Measurements from ENCODE around the gene DIDO1. TPM values are rescaled to one million over a fixed set of nuclear protein-coding genes. Genes with fewer than 3 reads are reported as not detected.

DIDO1 gene
- total RNA-seq, 4 donors from 2014 or later = 38.2 to 68.8 (median 46.6) TPM

DNA sequence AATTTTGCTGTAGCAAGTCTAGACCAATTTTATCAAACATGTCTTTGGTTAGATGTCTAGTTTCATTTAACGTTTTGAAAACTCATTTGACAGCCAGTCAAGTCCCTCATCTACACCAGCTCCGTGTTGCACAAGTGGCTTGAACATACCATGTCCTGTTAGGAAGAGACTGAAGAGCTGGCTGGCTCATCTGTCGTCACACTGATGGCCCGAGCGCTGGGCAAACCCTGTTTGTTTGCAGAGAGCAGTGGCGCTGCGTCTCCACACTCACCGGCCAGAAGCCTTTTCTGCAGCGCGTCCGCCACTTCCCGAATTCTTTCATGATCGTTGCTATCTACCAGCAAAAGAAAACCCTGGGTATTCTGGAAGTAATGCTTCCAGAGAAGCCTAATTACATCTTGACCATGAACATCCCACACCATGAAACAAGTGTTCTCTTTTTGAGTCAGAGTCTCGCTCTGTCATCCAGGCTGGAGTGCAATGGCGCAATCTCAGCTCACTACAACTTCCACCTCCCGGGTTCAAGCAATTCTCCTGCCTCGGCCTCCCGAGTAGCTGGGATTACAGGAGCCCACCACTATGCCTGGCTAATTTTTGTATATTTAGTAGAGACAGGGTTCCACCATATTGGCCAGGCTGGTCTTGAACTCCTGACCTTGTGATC lies 54.0 kb downstream of the DIDO1 start:
- TF ChIP-seq, protein P1, sequence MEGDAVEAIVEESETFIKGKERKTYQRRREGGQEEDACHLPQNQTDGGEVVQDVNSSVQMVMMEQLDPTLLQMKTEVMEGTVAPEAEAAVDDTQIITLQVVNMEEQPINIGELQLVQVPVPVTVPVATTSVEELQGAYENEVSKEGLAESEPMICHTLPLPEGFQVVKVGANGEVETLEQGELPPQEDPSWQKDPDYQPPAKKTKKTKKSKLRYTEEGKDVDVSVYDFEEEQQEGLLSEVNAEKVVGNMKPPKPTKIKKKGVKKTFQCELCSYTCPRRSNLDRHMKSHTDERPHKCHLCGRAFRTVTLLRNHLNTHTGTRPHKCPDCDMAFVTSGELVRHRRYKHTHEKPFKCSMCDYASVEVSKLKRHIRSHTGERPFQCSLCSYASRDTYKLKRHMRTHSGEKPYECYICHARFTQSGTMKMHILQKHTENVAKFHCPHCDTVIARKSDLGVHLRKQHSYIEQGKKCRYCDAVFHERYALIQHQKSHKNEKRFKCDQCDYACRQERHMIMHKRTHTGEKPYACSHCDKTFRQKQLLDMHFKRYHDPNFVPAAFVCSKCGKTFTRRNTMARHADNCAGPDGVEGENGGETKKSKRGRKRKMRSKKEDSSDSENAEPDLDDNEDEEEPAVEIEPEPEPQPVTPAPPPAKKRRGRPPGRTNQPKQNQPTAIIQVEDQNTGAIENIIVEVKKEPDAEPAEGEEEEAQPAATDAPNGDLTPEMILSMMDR (IDR thresholded peaks at IDR 0.05; ENCODE audit: low read depth) = no peak

DNA sequence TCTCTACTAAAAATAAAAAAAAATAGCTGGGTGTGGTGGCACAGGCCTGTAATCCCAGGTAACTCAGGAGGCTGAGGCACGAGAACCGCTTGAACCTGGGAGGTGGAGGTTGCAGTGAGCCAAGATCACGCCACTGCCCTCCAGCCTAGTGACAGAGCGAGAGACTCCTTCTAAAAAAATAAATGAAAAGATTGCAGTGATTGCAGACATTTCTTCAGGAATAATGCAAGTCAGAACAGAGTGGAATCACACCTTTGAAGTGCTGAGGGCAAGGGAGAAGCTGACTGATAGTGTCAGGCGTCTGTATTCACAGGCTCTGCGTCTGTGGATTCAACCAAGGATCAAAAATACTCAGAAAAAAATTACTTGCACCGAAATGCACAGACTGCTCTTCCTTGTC lies 62.1 kb downstream of the DIDO1 start:
- TF ChIP-seq, protein P1 (IDR thresholded peaks at IDR 0.05; ENCODE audit: low read depth) = no peak

DNA sequence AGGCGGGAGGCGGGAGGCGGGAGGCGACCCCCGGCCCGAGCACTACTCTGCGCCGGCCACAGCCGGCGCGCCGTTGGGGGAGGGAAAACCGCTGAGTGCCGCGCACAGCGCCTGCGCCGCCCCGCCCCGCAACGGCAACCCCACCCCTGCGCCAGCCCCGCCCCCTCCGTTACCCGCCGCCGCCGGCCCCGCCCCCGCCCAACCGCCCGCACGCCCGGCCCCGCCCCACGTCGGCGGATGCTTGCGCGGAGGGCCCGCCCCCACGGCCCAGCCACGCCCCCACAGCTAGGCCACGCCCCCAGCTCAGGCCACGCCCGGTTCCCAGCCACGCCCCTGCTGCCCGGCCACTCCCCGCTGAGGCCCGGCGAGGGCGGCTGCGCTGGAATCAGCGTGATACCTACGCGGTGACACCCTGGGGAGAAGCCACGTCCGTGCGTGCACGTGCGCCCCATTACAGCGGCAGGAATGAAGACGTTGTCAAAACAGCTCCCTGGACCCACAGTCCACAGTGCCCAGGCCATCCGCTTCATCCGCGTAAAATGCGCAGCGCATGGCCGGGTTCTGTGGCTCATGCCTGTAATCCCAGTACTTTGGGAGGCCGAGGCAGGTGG lies 64.5 kb downstream of the DIDO1 start, which contains the start of gene TCFL5:
TCFL5 (minus strand) TSS at position 97 of the 611 bp plus-strand sequence. CDS start 152 bp downstream, outside the sequence.
- TF ChIP-seq, protein P1 (IDR thresholded peaks at IDR 0.05; ENCODE audit: low read depth) = no peak

DNA sequence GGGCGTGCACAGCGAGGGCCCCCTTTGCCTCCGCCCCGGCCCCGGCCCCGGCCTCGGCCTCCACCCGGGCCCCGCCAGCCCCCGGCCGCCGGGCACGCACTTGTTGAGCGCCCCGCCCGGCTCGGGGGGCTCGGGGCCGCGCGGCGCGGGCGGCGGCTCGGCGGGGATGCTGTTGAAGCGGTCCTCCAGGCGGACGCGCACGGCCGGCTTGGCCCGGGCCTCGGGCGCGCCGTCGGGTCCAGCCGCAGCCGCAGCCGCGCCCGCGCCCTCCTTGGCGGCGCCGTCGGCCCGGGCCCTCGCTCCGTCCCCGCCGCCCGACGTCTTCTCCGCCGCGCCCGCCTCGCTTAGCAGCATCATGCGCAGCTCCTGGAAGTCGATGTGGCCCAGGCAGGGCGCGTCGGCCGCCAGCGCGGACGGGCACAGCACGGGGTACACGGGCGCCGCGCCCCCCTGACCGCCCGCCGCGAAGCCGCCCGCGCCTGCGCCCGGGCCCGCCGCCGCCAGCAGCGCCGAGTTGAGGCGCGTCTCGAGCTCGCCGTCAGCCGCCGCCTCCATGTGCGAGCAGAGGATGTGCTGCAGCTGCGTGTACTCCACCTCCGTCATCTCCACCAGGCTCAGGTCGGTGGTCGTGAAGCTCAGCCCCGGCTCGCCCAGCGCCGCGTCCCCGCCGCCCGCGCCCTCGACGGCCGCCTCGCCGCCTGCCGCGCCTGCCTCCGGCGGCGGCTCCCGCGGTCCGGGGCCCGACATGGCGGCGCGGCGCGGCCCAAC lies 65.2 kb downstream of the DIDO1 start:
- TF ChIP-seq, protein P1 (IDR thresholded peaks at IDR 0.05; ENCODE audit: low read depth) = no peak

DNA sequence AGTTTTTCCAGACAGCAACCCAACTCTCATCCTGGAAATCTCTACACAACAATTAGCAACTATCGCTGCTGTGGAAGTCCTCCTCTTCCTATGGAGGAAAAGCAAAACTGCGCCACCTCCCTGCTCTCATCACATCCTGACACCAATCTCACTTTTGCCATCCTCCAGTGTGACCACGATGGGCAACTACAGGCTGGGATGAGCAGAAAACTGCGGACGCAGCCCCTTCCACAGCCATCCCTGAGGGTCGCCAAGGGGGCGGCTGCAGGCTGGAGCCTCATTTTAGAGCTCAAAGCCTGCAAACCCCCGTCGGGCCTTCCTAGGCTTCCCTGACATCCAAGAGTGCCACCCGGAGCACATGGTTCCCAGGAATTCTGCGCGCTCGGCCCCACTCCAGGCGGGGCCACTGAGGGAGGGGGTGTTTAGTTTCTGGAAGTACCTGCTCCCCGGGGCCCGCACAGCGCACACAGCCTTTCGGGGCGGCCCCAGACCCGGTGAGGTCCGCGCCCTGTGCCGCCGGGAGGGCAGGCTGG lies 65.8 kb downstream of the DIDO1 start:
- TF ChIP-seq, protein P1 (IDR thresholded peaks at IDR 0.05; ENCODE audit: low read depth) = no peak

DNA sequence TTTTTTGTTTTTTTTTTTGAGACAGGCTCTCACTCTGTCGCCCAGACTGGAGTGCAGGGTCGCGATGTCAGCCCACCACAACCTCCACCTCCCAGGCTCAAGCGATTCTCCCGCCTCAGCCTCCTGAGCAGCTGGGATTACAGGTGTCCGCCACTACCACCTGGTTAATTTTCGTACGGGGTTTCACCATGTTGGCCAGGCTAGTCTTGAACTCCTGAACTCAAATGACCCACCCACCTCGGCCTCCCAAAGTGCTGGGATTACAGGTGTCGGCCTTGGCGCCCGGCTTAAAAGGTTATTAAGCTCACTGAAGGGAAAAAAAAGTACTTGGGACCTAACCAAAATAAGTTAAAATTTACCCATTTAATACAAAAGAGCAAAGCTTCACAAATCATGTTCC lies 66.6 kb downstream of the DIDO1 start:
- TF ChIP-seq, protein P1 (IDR thresholded peaks at IDR 0.05; ENCODE audit: low read depth) = no peak

Data from subcutaneous adipose tissue (tissue), 4 donors.